Measurements from ENCODE around the gene SAT2. TPM values are rescaled to one million over a fixed set of nuclear protein-coding genes. Genes with fewer than 3 reads are reported as not detected.
"Not testable (repeated sequence)": the region's sequence is repeated elsewhere in the genome, so short reads cannot be mapped to it uniquely, and the experiment has no call there.

SAT2 gene
- total RNA-seq, 6 donors from 2014 or later: 66.4 to 155 (median 81.3) TPM

DNA sequence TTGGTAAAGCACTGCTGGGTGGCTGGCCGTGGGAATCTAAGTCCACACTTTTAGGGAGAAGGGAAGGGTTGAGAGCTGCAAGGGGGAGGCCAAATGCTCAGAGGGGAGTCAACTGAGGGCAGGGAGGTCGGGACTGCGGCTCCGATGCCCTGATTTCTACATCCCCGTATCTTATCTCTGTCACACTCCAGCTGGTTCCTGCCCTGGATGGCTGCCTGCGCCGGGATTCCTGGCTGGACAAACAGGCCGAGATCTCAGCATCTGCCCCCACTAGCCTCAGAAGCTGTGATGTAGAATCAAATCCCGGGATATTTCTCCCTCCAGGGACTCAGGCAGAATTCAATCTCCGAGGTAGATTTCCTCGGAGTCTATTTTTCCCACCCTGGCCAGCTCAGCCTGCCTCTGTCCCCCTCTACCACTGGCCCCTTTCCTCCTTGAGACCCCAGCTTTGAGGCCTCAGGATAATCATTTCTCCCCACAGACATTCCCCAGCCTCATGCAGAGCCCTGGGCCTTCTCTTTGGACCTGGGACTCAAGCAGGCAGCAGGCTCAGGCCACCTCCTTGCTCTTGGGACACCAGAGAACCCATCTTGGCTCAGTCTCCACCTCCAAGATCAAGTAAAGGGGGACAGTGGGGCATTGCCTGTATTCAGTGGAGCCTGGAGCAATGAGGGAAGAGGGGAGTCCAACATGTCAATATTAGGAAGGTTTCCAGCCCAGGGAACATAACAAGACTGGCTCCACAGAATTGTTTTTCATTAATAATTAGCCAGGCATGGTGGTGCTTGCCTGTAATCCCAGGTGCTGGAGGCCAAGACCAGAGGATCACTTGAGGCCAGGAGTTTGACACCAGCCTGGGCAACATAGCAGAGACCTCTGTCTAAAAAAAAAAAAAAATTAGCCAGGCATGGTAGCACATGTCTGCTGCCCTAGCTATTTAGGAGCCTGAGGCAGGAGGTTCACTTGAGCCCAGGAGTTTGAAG, 4.1 kb upstream of the SAT2 start:
- no peak overlapping the region for H3K27ac ChIP-seq
- H3K9me3 ChIP-seq: no peaks in the 10 kb centered on the region
- TF ChIP-seq POLR2AphosphoS5 (IDR thresholded peaks at IDR 0.05): no peak
- no peak for TF ChIP-seq EP300 (IDR thresholded peaks at IDR 0.05)
- TF ChIP-seq CTCF (IDR thresholded peaks at IDR 0.05): no peak
- TF ChIP-seq POLR2A (IDR thresholded peaks at IDR 0.05): no peak
- WGBS, 2 donors: 76 to 81% methylated on average over 11 of the region's 11 CpGs
- no peaks in the 10 kb centered on the region for H3K36me3 ChIP-seq
- DNase-seq (no peak), ATAC-seq (ENCODE audit: low FRiP score in 2 of 2) (no peak)
- peaks cover 8 to 13% (median 9%) of the 10 kb centered on the region in 4 donors for H3K4me1 ChIP-seq
- H3K27me3 ChIP-seq: no peaks in the 10 kb centered on the region
- H3K4me3 ChIP-seq: no peak overlapping the region

GRCh38 chr17:7629939-7630571, 2.4 kb upstream of the SAT2 start, which contains the start of gene SHBG:
TSS of gene SHBG (plus strand) at chr17:7630135. CDS start at chr17:7630173, 38 bp downstream.
- peaks cover 0 to 7% (median 0%) of the 10 kb centered on the region in 4 donors for H3K36me3 ChIP-seq
- WGBS, 2 donors: 84% methylated on average over 13 of the region's 13 CpGs

DNA sequence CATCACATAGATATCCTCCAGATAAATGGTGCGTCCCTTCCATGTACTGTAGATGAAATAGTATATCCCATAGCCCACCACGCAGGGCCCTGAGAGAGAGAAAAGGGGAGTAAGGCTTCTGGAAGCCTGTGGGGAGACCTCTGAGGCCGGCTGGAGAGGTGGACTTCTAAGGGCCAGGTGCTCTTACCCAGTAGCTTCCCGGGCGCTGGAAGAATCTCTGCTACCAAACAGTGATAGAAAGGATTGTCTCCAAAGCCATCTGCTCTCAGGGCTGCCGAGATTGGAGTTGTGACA, 718 bp downstream of the SAT2 start:
- no peaks in the 10 kb centered on the region for H3K27me3 ChIP-seq
- 35 to 39% methylated on average over 6 of the region's 6 CpGs for WGBS, 2 donors
- peaks cover 9 to 20% (median 15%) of the 10 kb centered on the region in 4 donors for H3K4me1 ChIP-seq
- H3K4me3 ChIP-seq: peak overlapping the region; percentile 65 to 82 (median 76)
- peaks cover 0 to 7% (median 0%) of the 10 kb centered on the region in 4 donors for H3K36me3 ChIP-seq
- TF ChIP-seq POLR2AphosphoS5 (IDR thresholded peaks at IDR 0.05) (no peak), POLR2A (IDR thresholded peaks at IDR 0.05) (no peak), CTCF (IDR thresholded peaks at IDR 0.05) (no peak), EP300 (IDR thresholded peaks at IDR 0.05) (no peak)
- no peak for DNase-seq
- H3K9me3 ChIP-seq: no peaks in the 10 kb centered on the region
- H3K27ac ChIP-seq: peak overlapping the region; percentile 86 to 96 (median 92)
- peak in 1 of 2 donors; percentile 6 for ATAC-seq (ENCODE audit: low FRiP score in 2 of 2)

More at GRCh38 chr17:7629939-7630571, 2.4 kb upstream of the SAT2 start, which contains the start of gene SHBG:
- ATAC-seq (ENCODE audit: low FRiP score in 2 of 2) (no peak), DNase-seq (no peak)
- Histone ChIP-seq H3K4me1 (peaks cover 9 to 20% (median 15%) of the 10 kb centered on the region in 4 donors), H3K4me3 (no peak within 1 kb of the TSS), H3K27me3 (no peaks in the 10 kb centered on the region), H3K9me3 (no peaks in the 10 kb centered on the region), H3K27ac (no peak within 1 kb of the TSS)
- TF ChIP-seq CTCF (IDR thresholded peaks at IDR 0.05): no peak
- no peak for TF ChIP-seq POLR2AphosphoS5 (IDR thresholded peaks at IDR 0.05)
- no peak for TF ChIP-seq EP300 (IDR thresholded peaks at IDR 0.05)
- no peak for TF ChIP-seq POLR2A (IDR thresholded peaks at IDR 0.05)

- 73 to 74% methylated on average over 7 of the region's 7 CpGs for WGBS, 2 donors
- peak in 1 of 2 donors; percentile 51 for DNase-seq
- peaks cover 9 to 20% (median 15%) of the 10 kb centered on the region in 4 donors for H3K4me1 ChIP-seq
- no peaks in the 10 kb centered on the region for H3K27me3 ChIP-seq
- H3K36me3 ChIP-seq: peaks cover 0 to 7% (median 0%) of the 10 kb centered on the region in 4 donors
- no peak for TF ChIP-seq POLR2AphosphoS5 (IDR thresholded peaks at IDR 0.05)
- TF ChIP-seq CTCF (IDR thresholded peaks at IDR 0.05): no peak
- no peak for TF ChIP-seq POLR2A (IDR thresholded peaks at IDR 0.05)
- no peak for TF ChIP-seq EP300 (IDR thresholded peaks at IDR 0.05)
- ATAC-seq (ENCODE audit: low FRiP score in 2 of 2): peak in 1 of 2 donors; percentile 7
- H3K9me3 ChIP-seq: no peaks in the 10 kb centered on the region
- H3K27ac ChIP-seq: peak overlapping the region in 3 of 4 donors; percentile 86 to 96 (median 95)
- peak overlapping the region in 1 of 4 donors; percentile 82 for H3K4me3 ChIP-seq
These were observed 1.3 kb downstream of the SAT2 start for GRCh38 chr17:7626307-7626706.

- 95 to 97% methylated on average over 16 of the region's 16 CpGs for WGBS, 2 donors
- not testable (repeated sequence) for H3K9me3 ChIP-seq; H3K4me3 ChIP-seq; H3K36me3 ChIP-seq; H3K27me3 ChIP-seq; H3K27ac ChIP-seq; DNase-seq; ATAC-seq (ENCODE audit: low FRiP score in 2 of 2)
- H3K4me1 ChIP-seq: peaks cover 9 to 20% (median 15%) of the 10 kb centered on the region in 4 donors
These were observed 1.9 kb downstream of the SAT2 start for GRCh38 chr17:7625749-7626148.
